ENCODE measurements around the gene PFKM.

GRCh38 chr12:48129376-48129775, 10.2 kb downstream of the PFKM start:
- TF ChIP-seq SIN3A (IDR thresholded peaks at IDR 0.05; ENCODE audit: borderline replicate concordance, insufficient read depth, low read length) (no peak), POLR2AphosphoS5 (IDR thresholded peaks at IDR 0.05; ENCODE audit: low read depth, low read length) (no peak), REST (IDR thresholded peaks at IDR 0.05; ENCODE audit: insufficient read depth in 1 of 2, low read depth in 2 of 2, low read length in 2 of 2) (no peak), TAF1 (IDR thresholded peaks at IDR 0.05; ENCODE audit: borderline replicate concordance, insufficient read depth, low read length) (no peak)

All from PFSK-1 (cell line).